HG03097 (cell line): ENCODE measurements around the gene LRRC74B.
"Not testable (repeated sequence)": the region's sequence is repeated elsewhere in the genome, so short reads cannot be mapped to it uniquely, and the experiment has no call there.

Experiments
- ATAC-seq: cut with Tn5 transposase; IDR thresholded peaks from one replicate; pipeline ENCODE4 v1.9.1; 2021; ENCODE audit not compliant: unreplicated experiment, low FRiP score

LRRC74B gene

GRCh38 chr22:21030621-21031544 is 14.9 kb upstream of the LRRC74B start:
- ATAC-seq: no peak

GRCh38 chr22:21031545-21032036 is 14.2 kb upstream of the LRRC74B start:
- ATAC-seq: no peak

GRCh38 chr22:21032037-21032867 is 13.5 kb upstream of the LRRC74B start, which contains the start of gene SLC7A4:
Gene SLC7A4 (minus strand): TSS chr22:21032561. CDS start chr22:21031812, 749 bp downstream.
- no peak for ATAC-seq

GRCh38 chr22:21032868-21033688 is 12.7 kb upstream of the LRRC74B start:
- no peak for ATAC-seq

GRCh38 chr22:21033895-21034294 is 11.9 kb upstream of the LRRC74B start:
- no peak for ATAC-seq

- ATAC-seq: no peak
Observed at GRCh38 chr22:21034989-21035388, 10.8 kb upstream of the LRRC74B start.

GRCh38 chr22:21038405-21038804 is 7.3 kb upstream of the LRRC74B start:
- no peak for ATAC-seq

- not testable (repeated sequence) for ATAC-seq
Observed at GRCh38 chr22:21039158-21039557, 6.6 kb upstream of the LRRC74B start.

GRCh38 chr22:21041937-21042336 is 3.8 kb upstream of the LRRC74B start:
- no peak for ATAC-seq

GRCh38 chr22:21042978-21043859 is 2.5 kb upstream of the LRRC74B start:
- ATAC-seq: no peak

- ATAC-seq: no peak
Observed at GRCh38 chr22:21043860-21044535, 1.7 kb upstream of the LRRC74B start.

GRCh38 chr22:21044931-21045584 is 688 bp upstream of the LRRC74B start:
- ATAC-seq: no peak

GRCh38 chr22:21047035-21047661 is 1.4 kb downstream of the LRRC74B start:
- no peak for ATAC-seq

GRCh38 chr22:21047730-21048129 is 2.0 kb downstream of the LRRC74B start:
- ATAC-seq: no peak

GRCh38 chr22:21048448-21048847 is 2.7 kb downstream of the LRRC74B start:
- ATAC-seq: not testable (repeated sequence)

- ATAC-seq: not testable (repeated sequence)
Observed at GRCh38 chr22:21048965-21049364, 3.2 kb downstream of the LRRC74B start.

- ATAC-seq: no peak
Observed at GRCh38 chr22:21051145-21051830, 5.5 kb downstream of the LRRC74B start.
